Renal cortex interstitium (tissue), 11 donors: Measurements from ENCODE around the gene KEAP1. TPM values are rescaled to one million over a fixed set of nuclear protein-coding genes. Genes with fewer than 3 reads are reported as not detected.
"Not testable (repeated sequence)": the region's sequence is repeated elsewhere in the genome, so short reads cannot be mapped to it uniquely, and the experiment has no call there.

Experiments
- DNase-seq, 11 donors: peaks; one replicate each; pipeline ENCODE4 v3.0.0-alpha.2; 2013; ENCODE audit warnings: low read depth in 9 of 11, low spot score in 4 of 11; ENCODE audit errors: extremely low read depth in 1 of 11
- polyA plus RNA-seq, 3 donors: library from polyadenylated mRNA; unstranded; fragments of 120-200 nt; gene quantifications; one replicate each; pipeline ENCODE4 v1.2.1, GENCODE V29; 2013; ENCODE audit not compliant: insufficient read length in 3 of 3

Gene KEAP1
- polyA plus RNA-seq, 3 donors: 56.6 to 89.6 (median 75.2) TPM

GRCh38 chr19:10538204-10538983 lies 35.2 kb upstream of the KEAP1 start:
- no peak for DNase-seq

GRCh38 chr19:10537668-10538067 lies 34.5 kb upstream of the KEAP1 start:
- DNase-seq: no peak

GRCh38 chr19:10535613-10536012 lies 32.5 kb upstream of the KEAP1 start:
- no peak for DNase-seq

- DNase-seq: no peak
Observed at GRCh38 chr19:10533646-10534386, 30.7 kb upstream of the KEAP1 start.

GRCh38 chr19:10532457-10532856 lies 29.3 kb upstream of the KEAP1 start:
- no peak for DNase-seq

- not testable (repeated sequence) for DNase-seq
Observed at GRCh38 chr19:10526887-10527286, 23.7 kb upstream of the KEAP1 start.

GRCh38 chr19:10525636-10526035 lies 22.5 kb upstream of the KEAP1 start:
- DNase-seq: no peak

GRCh38 chr19:10523135-10523636 lies 20.0 kb upstream of the KEAP1 start:
- no peak for DNase-seq

GRCh38 chr19:10521461-10522171 lies 18.5 kb upstream of the KEAP1 start:
- DNase-seq: no peak

GRCh38 chr19:10520652-10521318 lies 17.6 kb upstream of the KEAP1 start:
- DNase-seq: no peak

- DNase-seq: no peak
Observed at GRCh38 chr19:10519421-10519820, 16.3 kb upstream of the KEAP1 start.

- no peak for DNase-seq
Observed at GRCh38 chr19:10518444-10519361, 15.5 kb upstream of the KEAP1 start.

- DNase-seq: no peak
Observed at GRCh38 chr19:10517760-10518443, 14.7 kb upstream of the KEAP1 start.

GRCh38 chr19:10517361-10517759 lies 14.2 kb upstream of the KEAP1 start, which contains the start of gene S1PR5:
S1PR5 (minus strand) TSS chr19:10517447; CDS start chr19:10515011, 2,436 bp downstream.
- no peak for DNase-seq

- DNase-seq: no peak
Observed at GRCh38 chr19:10516671-10517286, 13.6 kb upstream of the KEAP1 start.

- no peak for DNase-seq
Observed at GRCh38 chr19:10516064-10516385, 12.9 kb upstream of the KEAP1 start.
